Hepatocyte (in vitro differentiated cells): Measurements from ENCODE around the gene PDLIM4. TPM values are rescaled to one million over a fixed set of nuclear protein-coding genes. Genes with fewer than 3 reads are reported as not detected.

ENCODE experiments used
- DNase-seq: peaks from one replicate; pipeline ENCODE4 v3.0.0-alpha.2; 2016; ENCODE audit warnings: low spot score
- H2AFZ ChIP-seq: fragments of 200-600 bp; sonication (generic); 2 replicates; pipeline ENCODE4 v1.6.0; 2016; ENCODE audit warnings: antibody characterized with exemption, mild to moderate bottlenecking
- H3K27ac ChIP-seq: fragments of 200-600 bp; sonication (generic); 2 replicates; pipeline ENCODE4 v1.5.1; 2016; ENCODE audit warnings: mild to moderate bottlenecking
- H3K27me3 ChIP-seq: fragments of 200-600 bp; sonication (generic); 2 replicates; pipeline ENCODE4 v1.6.1; 2016
- H3K36me3 ChIP-seq: fragments of 200-600 bp; sonication (generic); replicated peaks from 2 replicates; pipeline ENCODE4 v1.5.1; 2016; ENCODE audit warnings: low read depth; ENCODE audit not compliant: insufficient read depth
- H3K4me1 ChIP-seq: fragments of 200-600 bp; sonication (generic); 2 replicates; pipeline ENCODE4 v1.5.1; 2016; ENCODE audit warnings: mild to moderate bottlenecking, moderate library complexity; ENCODE audit not compliant: insufficient read depth
- H3K4me2 ChIP-seq: fragments of 200-600 bp; sonication (generic); 2 replicates; pipeline ENCODE4 v1.6.0; 2016
- H3K4me3 ChIP-seq: fragments of 200-600 bp; sonication (generic); 2 replicates; pipeline ENCODE4 v1.5.1; 2016; ENCODE audit warnings: mild to moderate bottlenecking
- H3K79me2 ChIP-seq: fragments of 200-600 bp; sonication (generic); 2 replicates; pipeline ENCODE4 v1.6.0; 2017; ENCODE audit warnings: mild to moderate bottlenecking
- H3K9me2 ChIP-seq: fragments of 200-600 bp; sonication (generic); replicated peaks from 2 replicates; pipeline ENCODE4 v1.6.0; 2017; ENCODE audit warnings: mild to moderate bottlenecking; ENCODE audit not compliant: insufficient read depth
- H3K9me3 ChIP-seq: fragments of 200-600 bp; sonication (generic); 2 replicates; pipeline ENCODE4 v1.5.1; 2016; ENCODE audit warnings: low read depth, mild to moderate bottlenecking
- H4K20me1 ChIP-seq: fragments of 200-600 bp; sonication (generic); 2 replicates; pipeline ENCODE4 v1.6.0; 2016; ENCODE audit warnings: mild to moderate bottlenecking; ENCODE audit not compliant: insufficient read depth, poor library complexity, severe bottlenecking
- EZH2 ChIP-seq: fragments of 200-600 bp; sonication (generic); IDR thresholded peaks from 2 replicates; pipeline ENCODE4 v1.6.1; 2016; ENCODE audit warnings: antibody characterized with exemption, mild to moderate bottlenecking, borderline replicate concordance
- EZH2phosphoT487 ChIP-seq: fragments of 200-600 bp; sonication (generic); IDR thresholded peaks from one replicate; pipeline ENCODE4 v1.6.1; 2018; ENCODE audit warnings: antibody characterized with exemption, mild to moderate bottlenecking, low read depth, moderate library complexity; ENCODE audit not compliant: unreplicated experiment, severe bottlenecking
- WGBS: methylation state at CpG from one replicate; pipeline ENCODE4 v1.1.6; 2016; ENCODE audit warnings: low lambda C conversion rate; ENCODE audit errors: missing lambda C conversion rate; 5-methylcytosine and 5-hydroxymethylcytosine counted together
- polyA plus RNA-seq: library from polyadenylated mRNA; unstranded; fragments of >200 nt; fragmentation: Nextera tagmentation; extraction: Ambion mirVana; gene quantifications from 2 replicates; pipeline ENCODE4 v1.2.1, GENCODE V29; 2016
- total RNA-seq: library from RNA; depleted of rRNA; stranded (reverse); fragments of >200 nt; gene quantifications from 2 replicates; pipeline ENCODE4 v1.2.3, GENCODE V29; 2014
- TF ChIP-seq, protein P1 (sequence below): fragments of 200-600 bp; sonication (generic); IDR thresholded peaks from 2 replicates; pipeline ENCODE4 v1.5.1; 2016; ENCODE audit warnings: antibody characterized with exemption, mild to moderate bottlenecking; ENCODE audit not compliant: poor library complexity

PDLIM4 gene
- total and polyA plus RNA-seq, 2 experiments from 2014 or later: 16.4 to 102 TPM

GRCh38 chr5:132233811-132234683, 23.4 kb upstream of the PDLIM4 start:
- Histone ChIP-seq H3K27me3 (no peaks in the 10 kb centered on the region), H3K4me3 (no peak overlapping the region), H3K9me3 (no peaks in the 10 kb centered on the region), H3K9me2 (no peaks in the 10 kb centered on the region), H2AFZ (no peak overlapping the region), H3K4me1 (no peaks in the 10 kb centered on the region), H3K4me2 (no peak overlapping the region), H4K20me1 (no peaks in the 10 kb centered on the region), H3K27ac (no peak overlapping the region), H3K36me3 (no peaks in the 10 kb centered on the region), H3K79me2 (no peaks in the 10 kb centered on the region)
- TF ChIP-seq EZH2phosphoT487: no peak
- no peak for TF ChIP-seq EZH2
- TF ChIP-seq, protein P1, sequence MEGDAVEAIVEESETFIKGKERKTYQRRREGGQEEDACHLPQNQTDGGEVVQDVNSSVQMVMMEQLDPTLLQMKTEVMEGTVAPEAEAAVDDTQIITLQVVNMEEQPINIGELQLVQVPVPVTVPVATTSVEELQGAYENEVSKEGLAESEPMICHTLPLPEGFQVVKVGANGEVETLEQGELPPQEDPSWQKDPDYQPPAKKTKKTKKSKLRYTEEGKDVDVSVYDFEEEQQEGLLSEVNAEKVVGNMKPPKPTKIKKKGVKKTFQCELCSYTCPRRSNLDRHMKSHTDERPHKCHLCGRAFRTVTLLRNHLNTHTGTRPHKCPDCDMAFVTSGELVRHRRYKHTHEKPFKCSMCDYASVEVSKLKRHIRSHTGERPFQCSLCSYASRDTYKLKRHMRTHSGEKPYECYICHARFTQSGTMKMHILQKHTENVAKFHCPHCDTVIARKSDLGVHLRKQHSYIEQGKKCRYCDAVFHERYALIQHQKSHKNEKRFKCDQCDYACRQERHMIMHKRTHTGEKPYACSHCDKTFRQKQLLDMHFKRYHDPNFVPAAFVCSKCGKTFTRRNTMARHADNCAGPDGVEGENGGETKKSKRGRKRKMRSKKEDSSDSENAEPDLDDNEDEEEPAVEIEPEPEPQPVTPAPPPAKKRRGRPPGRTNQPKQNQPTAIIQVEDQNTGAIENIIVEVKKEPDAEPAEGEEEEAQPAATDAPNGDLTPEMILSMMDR: no peak
- no peak for DNase-seq
- 93% methylated on average over 7 of the region's 7 CpGs for WGBS

GRCh38 chr5:132234684-132235062, 22.8 kb upstream of the PDLIM4 start:
- H2AFZ ChIP-seq: no peak overlapping the region
- no peaks in the 10 kb centered on the region for H3K79me2 ChIP-seq
- H3K27me3 ChIP-seq: no peaks in the 10 kb centered on the region
- H3K4me2 ChIP-seq: no peak overlapping the region
- no peaks in the 10 kb centered on the region for H3K9me2 ChIP-seq
- H3K36me3 ChIP-seq: no peaks in the 10 kb centered on the region
- no peaks in the 10 kb centered on the region for H3K9me3 ChIP-seq
- H4K20me1 ChIP-seq: no peaks in the 10 kb centered on the region
- no peak overlapping the region for H3K27ac ChIP-seq
- no peaks in the 10 kb centered on the region for H3K4me1 ChIP-seq
- 67% methylated on average over 2 of the region's 2 CpGs for WGBS
- TF ChIP-seq, protein P1: no peak
- no peak for DNase-seq
- H3K4me3 ChIP-seq: no peak overlapping the region

DNA sequence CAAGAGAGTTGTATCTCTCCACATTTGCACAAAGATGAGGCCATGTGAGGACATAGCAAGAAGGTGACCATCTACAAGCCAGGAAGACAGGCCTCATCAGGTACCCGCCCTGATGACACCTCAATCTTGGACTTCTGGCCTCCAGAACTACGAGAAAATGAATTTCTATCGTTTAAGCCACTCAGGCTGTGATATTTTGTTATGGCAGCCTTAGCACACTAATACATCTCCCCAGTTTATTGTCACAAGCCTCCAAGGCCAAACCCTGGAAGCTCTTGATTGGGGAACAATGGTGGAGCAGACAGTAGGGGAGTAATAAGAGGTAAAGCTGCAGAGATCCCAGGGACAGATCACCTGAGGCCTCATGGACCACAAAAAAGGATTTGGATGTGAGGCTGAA, 22.2 kb upstream of the PDLIM4 start:
- DNase-seq: no peak
- Histone ChIP-seq H4K20me1 (no peaks in the 10 kb centered on the region), H3K27me3 (no peaks in the 10 kb centered on the region), H3K79me2 (no peaks in the 10 kb centered on the region), H3K9me2 (no peaks in the 10 kb centered on the region), H3K36me3 (no peaks in the 10 kb centered on the region), H3K9me3 (no peaks in the 10 kb centered on the region), H3K4me3 (no peak overlapping the region), H3K4me1 (no peaks in the 10 kb centered on the region), H2AFZ (no peak overlapping the region), H3K4me2 (no peak overlapping the region), H3K27ac (no peak overlapping the region)
- 81% methylated on average over 3 of the region's 3 CpGs for WGBS
- TF ChIP-seq, protein P1: no peak
- TF ChIP-seq EZH2phosphoT487: no peak
- no peak for TF ChIP-seq EZH2

GRCh38 chr5:132237141-132237540, 20.4 kb upstream of the PDLIM4 start:
- TF ChIP-seq EZH2phosphoT487 (no peak), EZH2 (no peak)
- TF ChIP-seq, protein P1: no peak
- DNase-seq: no peak

More at GRCh38 chr5:132237141-132237540, 20.4 kb upstream of the PDLIM4 start:
- Histone ChIP-seq H3K9me3 (no peaks in the 10 kb centered on the region), H3K79me2 (no peaks in the 10 kb centered on the region), H3K4me3 (no peak overlapping the region), H2AFZ (no peak overlapping the region), H3K4me1 (no peaks in the 10 kb centered on the region), H3K4me2 (no peak overlapping the region), H3K9me2 (no peaks in the 10 kb centered on the region), H3K27me3 (no peaks in the 10 kb centered on the region), H3K36me3 (no peaks in the 10 kb centered on the region), H3K27ac (no peak overlapping the region), H4K20me1 (no peaks in the 10 kb centered on the region)
- 100% methylated on average over 1 of the region's 1 CpG for WGBS
